HCT116 (cell line): ENCODE measurements around the gene SOX6. TPM values are rescaled to one million over a fixed set of nuclear protein-coding genes. Genes with fewer than 3 reads are reported as not detected.

Experiments
- ATAC-seq: fragments of 200-7000 bp; cut with Tn5 transposase; 2 replicates; pipeline ENCODE4 v1.9.1; 2020; ENCODE audit warnings: mild to moderate bottlenecking, moderate library complexity
- BruUV-seq: library from RNA; stranded (reverse); fragments of 400-500 nt; replicated peaks from 2 replicates; lab custom pipeline; 2021; lab: Mats Ljungman, UMichigan
- CTCF ChIA-PET: fragments of 300-600 bp; sonication (Branson Sonifier 250); formaldehyde crosslinking; loops from one replicate; lab custom pipeline; 2021; ENCODE audit warnings: antibody characterized with exemption; lab: Charles Lee
- POLR2A ChIA-PET: fragments of 300-600, 350-600 bp; sonication (Branson Sonifier 250); formaldehyde crosslinking; loops from one replicate; lab custom pipeline; 2021; ENCODE audit warnings: antibody characterized with exemption; lab: Charles Lee
- RAD21 ChIA-PET, 2 experiments: fragments of 300-600 bp; sonication (Branson Sonifier 250); formaldehyde crosslinking; loops; one replicate each; lab custom pipeline; 2023; ENCODE audit warnings: low total read pairs in 2 of 2; ENCODE audit not compliant: uncharacterized antibody in 2 of 2, unreplicated experiment in 2 of 2, low non-redundant PET in 1 of 2; lab: Charles Lee
- DNase-seq: peaks from one replicate; pipeline ENCODE4 v3.0.0-alpha.2; 2010; ENCODE audit warnings: low read depth, low spot score
- H2AFZ ChIP-seq: fragments of 200-600 bp; shearing (Covaris generic), sonication (generic); 2 replicates; pipeline ENCODE4 v1.6.1; 2017; ENCODE audit warnings: low read depth, mixed run types, mixed read lengths, antibody characterized with exemption, low read length; ENCODE audit not compliant: poor library complexity, severe bottlenecking
- H3K27ac ChIP-seq: 2 replicates; pipeline ENCODE4 v1.5.1; 2012; ENCODE audit warnings: low read depth, low read length
- H3K27me3 ChIP-seq: fragments of 200-600 bp; sonication (generic); 2 replicates; pipeline ENCODE4 v1.6.1; 2016; ENCODE audit warnings: mixed run types, low read length, mixed read lengths; ENCODE audit not compliant: insufficient read depth
- H3K36me3 ChIP-seq, 2 experiments: fragments of 200-500 bp in 1 of 2; fragments of 200-600 bp in 1 of 2; sonication (Bioruptor generic) in 1 of 2; sonication (generic) in 1 of 2; 2 replicates each; pipeline versions ENCODE4 v1.5.1 to v1.6.1; 2014 to 2016; ENCODE audit warnings: low read length in 2 of 2, inconsistent platforms in 1 of 2, mixed read lengths in 1 of 2, mixed run types in 1 of 2; ENCODE audit not compliant: insufficient read depth in 2 of 2, control insufficient read depth in 1 of 2
- H3K4me1 ChIP-seq, 2 experiments: fragments of 200-600 bp in 1 of 2; sonication (generic) in 1 of 2; 2 replicates each; pipeline versions ENCODE4 v1.5.1 to v1.6.1; 2012 to 2017; ENCODE audit warnings: low read length in 2 of 2, inconsistent platforms in 1 of 2, mild to moderate bottlenecking in 1 of 2, mixed read lengths in 1 of 2, mixed run types in 1 of 2, moderate library complexity in 1 of 2; ENCODE audit not compliant: insufficient read depth in 2 of 2, control insufficient read depth in 1 of 2
- H3K4me2 ChIP-seq: fragments of 200-600 bp; sonication (generic); 2 replicates; pipeline ENCODE4 v1.6.1; 2017; ENCODE audit warnings: mixed run types, low read length, mixed read lengths
- H3K4me3 ChIP-seq, 2 experiments: fragments of 200-600 bp in 1 of 2; sonication (generic) in 1 of 2; replicated peaks in 1 of 2; 2 replicates each; pipeline ENCODE4 v1.5.1; 2011 to 2016; ENCODE audit warnings: low read length in 2 of 2, control low read depth in 1 of 2, low read depth in 1 of 2, mild to moderate bottlenecking in 1 of 2, mixed read lengths in 1 of 2, mixed run types in 1 of 2
- H3K79me2 ChIP-seq: fragments of 200-600 bp; sonication (generic); 2 replicates; pipeline ENCODE4 v1.6.1; 2017; ENCODE audit warnings: mild to moderate bottlenecking, mixed run types, low read length, moderate library complexity, mixed read lengths; ENCODE audit not compliant: insufficient read depth
- H3K9ac ChIP-seq: fragments of 200-600 bp; sonication (generic); 2 replicates; pipeline ENCODE4 v1.6.1; 2016; ENCODE audit warnings: low read length, mixed read lengths
- H3K9me2 ChIP-seq: fragments of 200-600 bp; sonication (generic), shearing (Covaris generic); 2 replicates; pipeline ENCODE4 v1.6.1; 2017; ENCODE audit warnings: mixed run types, mild to moderate bottlenecking, moderate library complexity; ENCODE audit not compliant: insufficient read depth
- H3K9me3 ChIP-seq, 2 experiments: fragments of 200-500 bp in 1 of 2; fragments of 200-600 bp in 1 of 2; sonication (Bioruptor generic) in 1 of 2; sonication (generic) in 1 of 2; 2 replicates each; pipeline ENCODE4 v1.6.1; 2014 to 2017; ENCODE audit warnings: low read length in 2 of 2, mixed read lengths in 2 of 2, inconsistent platforms in 1 of 2, low read depth in 1 of 2, mild to moderate bottlenecking in 1 of 2, mixed run types in 1 of 2, moderate library complexity in 1 of 2; ENCODE audit not compliant: control insufficient read depth in 1 of 2, insufficient read depth in 1 of 2
- H4K20me1 ChIP-seq: fragments of 200-600 bp; sonication (generic), shearing (Covaris generic); 2 replicates; pipeline ENCODE4 v1.6.1; 2017; ENCODE audit warnings: mixed run types, mild to moderate bottlenecking, moderate library complexity; ENCODE audit not compliant: insufficient read depth
- CBX3 ChIP-seq: IDR thresholded peaks from 2 replicates; pipeline ENCODE4 v1.6.1; 2012; ENCODE audit warnings: low read depth
- CEBPB ChIP-seq: IDR thresholded peaks from 2 replicates; pipeline ENCODE4 v1.6.1; 2012; ENCODE audit warnings: low read depth
- JUND ChIP-seq: IDR thresholded peaks from 2 replicates; pipeline ENCODE4 v1.6.1; 2012
- SP1 ChIP-seq: IDR thresholded peaks from 2 replicates; pipeline ENCODE4 v1.6.1; 2012; ENCODE audit warnings: low read depth
- ZFX ChIP-seq: fragments of 450-650 bp; IDR thresholded peaks from 2 replicates; pipeline ENCODE4 v1.6.1; 2017
- intact Hi-C: fragments of 100-400 bp; cut with micrococcal nuclease; formaldehyde crosslinking; loops from 2 replicates; pipeline ENCODE4 v1.10.0; 2022
- total RNA-seq: library from RNA; stranded (reverse); gene quantifications from one replicate; pipeline ENCODE4 v1.2.1, GENCODE V29; 2021; ENCODE audit not compliant: unreplicated experiment
- TF ChIP-seq, protein P1 (sequence below): IDR thresholded peaks from 2 replicates; pipeline ENCODE4 v1.6.1; 2011; ENCODE audit warnings: mild to moderate bottlenecking, low read length, moderate library complexity; ENCODE audit not compliant: insufficient replicate concordance; ENCODE audit errors: extremely low read depth
- TF ChIP-seq, protein P2 (sequence below), 3 experiments: fragments of 200-600 bp in 1 of 3; sonication (generic) in 1 of 3; IDR thresholded peaks in 2 of 3; conservative IDR thresholded peaks in 1 of 3; 2 replicates each; pipeline ENCODE4 v1.5.1; 2012 to 2017; ENCODE audit warnings: low read depth in 2 of 3, low read length in 2 of 3, antibody characterized with exemption in 1 of 3, borderline replicate concordance in 1 of 3, control low read depth in 1 of 3, mild to moderate bottlenecking in 1 of 3, mixed read lengths in 1 of 3, mixed run types in 1 of 3, moderate library complexity in 1 of 3; ENCODE audit not compliant: insufficient read depth in 1 of 3

SOX6 gene
- total RNA-seq, 1 experiment from 2014 or later, result 0.81 TPM

DNA sequence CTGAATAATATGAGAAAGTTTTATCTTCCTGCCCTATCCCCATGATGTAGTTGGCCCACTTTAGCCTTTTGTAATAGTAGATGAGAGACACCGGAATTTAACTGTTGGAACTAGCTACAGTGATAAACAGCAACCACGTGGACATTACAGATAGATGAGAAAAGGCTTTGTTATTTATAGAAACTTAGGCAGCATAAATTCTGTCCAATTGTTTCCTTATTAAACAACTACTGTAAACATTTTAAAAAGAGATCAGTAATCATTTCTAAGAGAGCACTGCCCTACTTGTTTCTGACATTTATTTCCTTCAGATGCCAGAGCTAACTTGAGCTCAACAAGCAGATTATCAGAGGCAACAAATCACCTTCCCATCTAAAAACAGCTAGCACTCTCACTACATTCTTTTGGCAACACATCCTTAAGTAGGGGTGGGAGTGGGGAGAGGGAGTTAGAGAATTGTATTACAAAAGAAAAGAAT is 63.1 kb downstream of the SOX6 start:
- no peaks in the 10 kb centered on the region for H3K4me1 ChIP-seq
- TF ChIP-seq SP1 (no peak), CEBPB (no peak), ZFX (no peak), JUND (no peak), CBX3 (no peak)
- TF ChIP-seq, protein P1, sequence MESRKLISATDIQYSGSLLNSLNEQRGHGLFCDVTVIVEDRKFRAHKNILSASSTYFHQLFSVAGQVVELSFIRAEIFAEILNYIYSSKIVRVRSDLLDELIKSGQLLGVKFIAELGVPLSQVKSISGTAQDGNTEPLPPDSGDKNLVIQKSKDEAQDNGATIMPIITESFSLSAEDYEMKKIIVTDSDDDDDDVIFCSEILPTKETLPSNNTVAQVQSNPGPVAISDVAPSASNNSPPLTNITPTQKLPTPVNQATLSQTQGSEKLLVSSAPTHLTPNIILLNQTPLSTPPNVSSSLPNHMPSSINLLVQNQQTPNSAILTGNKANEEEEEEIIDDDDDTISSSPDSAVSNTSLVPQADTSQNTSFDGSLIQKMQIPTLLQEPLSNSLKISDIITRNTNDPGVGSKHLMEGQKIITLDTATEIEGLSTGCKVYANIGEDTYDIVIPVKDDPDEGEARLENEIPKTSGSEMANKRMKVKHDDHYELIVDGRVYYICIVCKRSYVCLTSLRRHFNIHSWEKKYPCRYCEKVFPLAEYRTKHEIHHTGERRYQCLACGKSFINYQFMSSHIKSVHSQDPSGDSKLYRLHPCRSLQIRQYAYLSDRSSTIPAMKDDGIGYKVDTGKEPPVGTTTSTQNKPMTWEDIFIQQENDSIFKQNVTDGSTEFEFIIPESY, result no peak
- TF ChIP-seq, protein P2, sequence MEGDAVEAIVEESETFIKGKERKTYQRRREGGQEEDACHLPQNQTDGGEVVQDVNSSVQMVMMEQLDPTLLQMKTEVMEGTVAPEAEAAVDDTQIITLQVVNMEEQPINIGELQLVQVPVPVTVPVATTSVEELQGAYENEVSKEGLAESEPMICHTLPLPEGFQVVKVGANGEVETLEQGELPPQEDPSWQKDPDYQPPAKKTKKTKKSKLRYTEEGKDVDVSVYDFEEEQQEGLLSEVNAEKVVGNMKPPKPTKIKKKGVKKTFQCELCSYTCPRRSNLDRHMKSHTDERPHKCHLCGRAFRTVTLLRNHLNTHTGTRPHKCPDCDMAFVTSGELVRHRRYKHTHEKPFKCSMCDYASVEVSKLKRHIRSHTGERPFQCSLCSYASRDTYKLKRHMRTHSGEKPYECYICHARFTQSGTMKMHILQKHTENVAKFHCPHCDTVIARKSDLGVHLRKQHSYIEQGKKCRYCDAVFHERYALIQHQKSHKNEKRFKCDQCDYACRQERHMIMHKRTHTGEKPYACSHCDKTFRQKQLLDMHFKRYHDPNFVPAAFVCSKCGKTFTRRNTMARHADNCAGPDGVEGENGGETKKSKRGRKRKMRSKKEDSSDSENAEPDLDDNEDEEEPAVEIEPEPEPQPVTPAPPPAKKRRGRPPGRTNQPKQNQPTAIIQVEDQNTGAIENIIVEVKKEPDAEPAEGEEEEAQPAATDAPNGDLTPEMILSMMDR (IDR thresholded peaks at IDR 0.05 in 2 of 3, conservative IDR thresholded peaks at IDR 0.05 in 1 of 3; ENCODE audit: borderline replicate concordance in 1 of 3, insufficient read depth in 1 of 3, low read depth in 2 of 3, low read length in 2 of 3), result no peak
- H4K20me1 ChIP-seq, result peaks cover 2% of the 10 kb centered on the region; the same call in 1 of the 2 replicates
- H3K36me3 ChIP-seq, result no peaks in the 10 kb centered on the region
- CTCF ChIA-PET, result no interaction called here
- no peak overlapping the region for H3K27ac ChIP-seq
- H3K27me3 ChIP-seq, result peaks cover 29% of the 10 kb centered on the region
- H3K4me3 ChIP-seq, result no peak overlapping the region
- no TSS peak for BruUV-seq
- H2AFZ ChIP-seq, result no peak overlapping the region
- intact Hi-C loops, result no loop called here
- DNase-seq (no peak), ATAC-seq (no peak)
- no peaks in the 10 kb centered on the region for H3K9me2 ChIP-seq
- no peak overlapping the region for H3K9ac ChIP-seq
- no peaks in the 10 kb centered on the region for H3K79me2 ChIP-seq
- H3K9me3 ChIP-seq, result no peaks in the 10 kb centered on the region
- POLR2A ChIA-PET, result interaction anchor here (1.1 kb wide), 1 partner anchor 81 kb away, joined by 3 read pairs; no protein-coding TSS in a partner anchor
- RAD21 ChIA-PET, result no interaction called here
- no peak overlapping the region for H3K4me2 ChIP-seq
